ENCODE measurements around the gene MPST.

MPST gene

DNA sequence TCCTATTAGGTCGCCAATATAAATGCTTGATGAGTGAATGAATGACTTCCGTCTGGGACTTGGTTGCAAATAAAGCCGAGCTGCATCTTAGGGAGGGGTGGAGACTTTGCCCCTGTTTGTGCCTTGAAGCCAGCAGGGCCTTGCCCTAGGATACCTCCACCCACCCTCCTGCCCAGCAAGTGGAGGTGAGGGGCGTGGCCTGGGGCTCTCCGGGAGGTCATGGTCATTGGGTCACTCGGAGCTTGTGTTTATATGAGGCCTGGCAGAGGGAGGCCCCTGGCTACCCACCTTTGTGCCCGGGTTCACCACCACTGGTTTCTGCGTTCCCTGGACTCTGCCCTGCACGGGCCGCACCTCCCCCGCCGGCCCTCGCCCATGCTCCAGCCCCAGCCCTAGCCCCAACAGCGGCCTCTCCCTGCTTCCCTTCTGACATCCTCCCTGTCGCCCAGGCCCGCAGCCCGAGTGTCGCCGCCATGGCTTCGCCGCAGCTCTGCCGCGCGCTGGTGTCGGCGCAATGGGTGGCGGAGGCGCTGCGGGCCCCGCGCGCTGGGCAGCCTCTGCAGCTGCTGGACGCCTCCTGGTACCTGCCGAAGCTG, 4.3 kb downstream of the MPST start:
- DNase-seq, result no peak

DNA sequence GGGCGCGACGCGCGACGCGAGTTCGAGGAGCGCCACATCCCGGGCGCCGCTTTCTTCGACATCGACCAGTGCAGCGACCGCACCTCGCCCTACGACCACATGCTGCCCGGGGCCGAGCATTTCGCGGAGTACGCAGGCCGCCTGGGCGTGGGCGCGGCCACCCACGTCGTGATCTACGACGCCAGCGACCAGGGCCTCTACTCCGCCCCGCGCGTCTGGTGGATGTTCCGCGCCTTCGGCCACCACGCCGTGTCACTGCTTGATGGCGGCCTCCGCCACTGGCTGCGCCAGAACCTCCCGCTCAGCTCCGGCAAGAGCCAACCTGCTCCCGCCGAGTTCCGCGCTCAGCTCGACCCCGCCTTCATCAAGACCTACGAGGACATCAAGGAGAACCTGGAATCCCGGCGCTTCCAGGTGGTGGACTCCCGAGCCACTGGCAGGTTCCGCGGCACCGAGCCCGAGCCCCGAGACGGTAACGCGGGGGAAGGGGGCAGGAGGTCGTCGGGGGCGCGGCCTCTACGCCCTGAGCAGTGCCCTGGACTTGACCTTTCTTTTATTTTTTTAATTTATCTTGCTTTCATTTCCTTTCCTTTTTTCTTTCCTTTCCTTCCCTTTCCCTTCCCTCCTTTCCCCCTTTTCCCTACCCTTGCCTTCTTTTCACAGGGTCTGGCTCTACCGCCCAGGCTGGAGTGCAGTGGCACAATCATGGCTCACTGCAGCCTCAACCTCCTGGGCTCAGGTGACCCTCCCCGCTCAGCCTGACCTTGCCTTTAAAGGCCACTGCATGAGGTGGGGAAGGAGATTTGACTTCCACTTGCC, 5.0 kb downstream of the MPST start:
- no peak for DNase-seq

DNA sequence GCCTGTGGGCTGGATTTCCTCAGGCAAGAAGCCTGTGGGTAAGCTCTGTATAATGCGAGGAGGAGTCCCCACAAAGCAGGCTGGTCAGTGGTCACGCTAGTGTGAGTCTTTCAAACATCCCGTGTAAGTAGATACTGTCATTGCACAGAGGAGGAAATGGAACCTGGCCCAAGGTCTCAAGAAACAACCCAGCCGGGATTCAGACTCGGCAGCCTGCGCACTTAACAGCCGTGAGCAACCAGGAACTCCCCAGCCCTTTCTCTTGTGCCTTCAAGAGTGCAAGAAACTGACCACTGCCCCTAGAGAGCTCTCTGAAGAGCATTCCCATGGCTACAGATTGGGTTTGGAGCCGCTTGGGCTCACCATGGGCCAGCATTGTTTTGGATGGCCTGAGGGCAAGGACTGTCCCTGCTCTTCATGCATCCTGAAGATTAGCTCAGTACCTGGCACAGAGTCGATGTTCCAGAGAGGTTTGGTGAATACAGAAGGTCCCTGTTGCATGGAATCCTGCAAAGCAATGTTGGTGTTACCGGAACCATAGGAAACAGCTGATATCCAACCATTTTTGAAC, 6.0 kb downstream of the MPST start:
- no peak for DNase-seq

DNA sequence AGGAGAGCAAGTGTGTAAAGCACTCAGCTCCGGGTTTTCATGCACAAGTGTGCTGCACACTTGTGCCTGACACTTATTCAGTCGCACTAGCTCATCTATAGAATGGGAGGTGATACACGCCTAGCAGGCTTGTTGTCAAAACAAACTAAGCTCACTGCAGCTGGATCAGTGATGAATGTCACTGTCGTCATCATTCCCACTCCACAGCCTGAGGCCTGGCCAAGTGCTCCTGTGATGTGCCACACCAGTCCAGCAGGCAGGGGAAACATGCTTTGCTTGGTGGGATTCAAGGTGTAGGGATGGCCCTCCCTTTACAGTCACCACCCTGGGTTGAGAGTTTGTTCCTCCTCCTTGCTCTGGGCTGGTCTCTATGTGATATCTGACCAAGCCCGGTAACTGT, 6.8 kb downstream of the MPST start:
- no peak for DNase-seq

DNA sequence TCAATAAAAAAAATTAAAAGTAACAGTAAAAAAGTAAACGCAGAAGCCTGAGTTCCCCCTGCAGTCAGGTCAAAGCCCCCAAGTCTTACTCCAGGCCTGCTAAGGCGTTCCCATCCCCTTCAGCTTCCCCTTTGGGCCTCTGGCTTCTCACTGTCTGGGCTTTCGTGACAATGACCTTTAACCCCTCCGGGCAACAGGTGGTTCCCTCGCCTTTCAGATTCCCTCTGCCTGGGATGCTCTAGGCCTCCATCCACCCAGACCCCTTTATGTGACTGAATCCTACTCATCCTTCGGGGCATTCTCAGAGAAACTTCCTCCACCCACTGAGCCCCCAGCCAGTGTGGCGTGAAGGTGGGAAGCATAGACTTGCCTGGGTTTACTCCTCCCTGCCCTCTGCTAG, 8.0 kb downstream of the MPST start:
- DNase-seq, result no peak

DNA sequence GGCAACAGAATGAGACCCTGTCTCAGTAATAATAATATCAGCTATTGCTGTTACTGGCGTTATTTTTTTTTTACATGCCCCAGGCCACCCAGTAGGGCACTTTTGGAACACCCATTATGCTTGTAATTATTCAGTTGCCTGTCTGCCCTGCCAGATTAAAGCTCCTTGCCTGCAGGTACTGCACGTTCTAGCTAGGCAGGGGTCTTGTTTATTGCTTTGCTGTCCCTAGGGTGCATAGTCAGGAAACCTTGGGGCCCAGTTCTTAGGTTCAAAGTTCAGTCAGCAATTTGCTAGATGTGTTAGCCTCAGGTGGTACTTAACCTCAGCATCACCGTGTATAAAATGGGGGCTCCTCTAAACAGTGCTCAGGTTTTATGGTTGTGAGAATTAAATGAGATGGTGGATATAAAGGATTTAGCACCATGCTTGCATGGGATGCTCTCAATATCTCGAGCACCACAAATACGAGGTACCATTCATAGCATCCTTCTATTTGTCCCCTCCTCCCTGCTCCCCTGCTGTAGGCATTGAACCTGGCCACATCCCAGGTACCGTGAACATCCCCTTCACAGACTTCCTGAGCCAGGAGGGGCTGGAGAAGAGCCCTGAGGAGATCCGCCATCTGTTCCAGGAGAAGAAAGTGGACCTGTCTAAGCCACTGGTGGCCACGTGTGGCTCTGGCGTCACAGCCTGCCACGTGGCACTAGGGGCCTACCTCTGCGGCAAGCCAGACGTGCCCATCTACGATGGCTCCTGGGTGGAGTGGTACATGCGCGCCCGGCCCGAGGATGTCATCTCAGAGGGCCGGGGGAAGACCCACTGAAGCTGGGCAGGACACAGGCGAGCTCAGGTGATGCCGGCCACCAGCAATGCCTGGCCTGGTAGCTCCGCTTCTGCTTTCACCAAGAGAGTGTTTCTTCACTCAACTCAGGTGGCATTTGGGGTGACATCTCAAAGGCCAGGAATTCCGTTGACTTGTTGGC, 9.4 kb downstream of the MPST start:
- no peak for DNase-seq

DNA sequence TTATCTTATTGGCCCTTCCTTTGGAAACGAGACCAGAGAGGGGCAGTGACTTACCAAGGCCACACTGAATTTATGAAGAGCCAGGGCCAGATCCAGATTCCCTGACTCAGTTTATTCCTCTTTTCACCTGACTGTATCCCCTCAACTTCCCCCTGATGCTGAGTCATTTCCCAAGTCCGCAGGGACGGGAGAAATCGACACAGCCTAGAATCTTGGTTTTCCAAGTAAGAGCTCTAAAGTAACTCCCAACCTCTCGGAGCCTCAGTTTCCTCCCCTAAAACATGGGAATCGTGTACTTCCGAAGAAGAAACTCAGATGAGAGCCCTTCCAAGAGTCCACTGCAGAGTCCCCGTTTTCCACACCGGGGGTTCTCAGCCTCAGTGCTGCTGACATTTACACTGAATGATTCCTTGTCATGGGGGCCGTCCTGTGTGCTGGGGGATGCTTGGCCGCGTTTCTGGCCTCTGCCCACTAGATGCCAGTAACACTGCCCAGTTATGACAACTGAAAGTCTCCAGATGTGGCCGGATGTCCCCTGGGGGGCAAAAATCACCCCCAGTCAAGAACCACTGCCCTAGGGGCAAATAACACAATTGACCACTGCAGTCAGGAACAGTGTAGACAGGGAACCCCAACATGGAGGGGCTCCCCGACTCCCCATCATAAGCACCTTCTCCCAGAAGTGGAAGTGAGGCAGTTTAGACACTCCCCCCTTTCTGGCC, 11.2 kb downstream of the MPST start:
- no peak for DNase-seq

DNA sequence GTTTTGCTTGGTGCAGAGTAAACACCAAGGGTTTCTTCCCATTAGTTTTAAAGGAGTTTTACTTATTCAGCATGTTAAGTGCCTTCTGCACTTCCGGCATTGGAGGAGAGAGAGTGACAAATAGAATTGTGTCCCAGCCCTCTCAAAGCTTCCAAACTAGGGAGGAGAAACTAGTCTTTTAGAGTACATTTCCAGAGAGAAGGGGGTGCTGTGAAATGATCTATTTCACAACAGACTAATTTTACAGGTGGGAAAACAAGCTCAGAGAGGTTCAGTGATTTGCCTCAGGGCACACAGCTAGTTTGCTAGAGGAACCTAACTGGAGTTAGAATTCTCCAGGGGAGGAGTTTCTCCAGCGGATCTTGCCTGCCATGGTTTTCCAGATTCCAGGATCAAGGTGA, 12.6 kb downstream of the MPST start:
- no peak for DNase-seq

DNA sequence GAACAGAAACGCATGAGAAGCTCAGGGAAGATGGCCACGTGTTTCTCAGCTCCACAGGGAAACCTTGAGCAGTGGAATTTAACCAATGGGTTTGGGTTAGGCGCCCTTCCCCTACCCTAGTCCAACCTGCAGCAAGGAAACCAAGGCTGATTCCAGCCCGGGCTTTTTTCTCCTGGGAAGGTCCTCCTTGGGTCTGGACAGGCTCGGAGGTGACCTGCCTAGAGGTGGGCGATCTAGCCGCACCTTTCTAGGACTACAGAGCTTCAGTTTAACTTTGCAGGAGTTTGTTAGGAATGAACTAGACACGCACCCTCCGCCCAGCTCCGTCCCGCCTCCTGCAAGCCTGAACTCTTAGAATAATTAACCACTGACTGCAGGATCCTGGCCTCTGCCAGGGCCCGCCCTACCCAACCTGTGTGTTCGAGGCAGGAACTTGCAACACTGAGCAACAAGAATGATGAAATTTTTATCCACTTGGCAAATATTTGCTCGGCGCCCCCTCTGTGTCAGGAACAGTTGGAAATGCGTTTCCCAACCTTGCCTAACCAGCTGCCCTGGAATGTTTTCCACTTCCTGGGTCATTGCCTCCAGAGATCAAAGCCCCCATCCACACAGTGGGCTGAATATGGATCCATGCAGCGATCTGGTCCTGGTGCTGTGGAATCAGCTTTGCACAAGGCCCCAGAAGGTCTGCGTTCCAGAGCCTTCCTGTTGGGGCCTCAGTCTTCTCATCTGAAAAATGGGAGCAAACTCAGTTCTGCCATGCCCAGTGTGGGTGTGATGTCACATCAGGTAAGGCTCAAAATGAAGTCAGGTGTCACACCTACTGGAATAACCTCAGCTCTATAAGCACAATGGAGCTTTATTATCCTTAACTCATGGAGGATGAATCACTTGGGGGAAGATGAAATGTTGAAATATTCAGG, 13.3 kb downstream of the MPST start:
- no peak for DNase-seq

DNA sequence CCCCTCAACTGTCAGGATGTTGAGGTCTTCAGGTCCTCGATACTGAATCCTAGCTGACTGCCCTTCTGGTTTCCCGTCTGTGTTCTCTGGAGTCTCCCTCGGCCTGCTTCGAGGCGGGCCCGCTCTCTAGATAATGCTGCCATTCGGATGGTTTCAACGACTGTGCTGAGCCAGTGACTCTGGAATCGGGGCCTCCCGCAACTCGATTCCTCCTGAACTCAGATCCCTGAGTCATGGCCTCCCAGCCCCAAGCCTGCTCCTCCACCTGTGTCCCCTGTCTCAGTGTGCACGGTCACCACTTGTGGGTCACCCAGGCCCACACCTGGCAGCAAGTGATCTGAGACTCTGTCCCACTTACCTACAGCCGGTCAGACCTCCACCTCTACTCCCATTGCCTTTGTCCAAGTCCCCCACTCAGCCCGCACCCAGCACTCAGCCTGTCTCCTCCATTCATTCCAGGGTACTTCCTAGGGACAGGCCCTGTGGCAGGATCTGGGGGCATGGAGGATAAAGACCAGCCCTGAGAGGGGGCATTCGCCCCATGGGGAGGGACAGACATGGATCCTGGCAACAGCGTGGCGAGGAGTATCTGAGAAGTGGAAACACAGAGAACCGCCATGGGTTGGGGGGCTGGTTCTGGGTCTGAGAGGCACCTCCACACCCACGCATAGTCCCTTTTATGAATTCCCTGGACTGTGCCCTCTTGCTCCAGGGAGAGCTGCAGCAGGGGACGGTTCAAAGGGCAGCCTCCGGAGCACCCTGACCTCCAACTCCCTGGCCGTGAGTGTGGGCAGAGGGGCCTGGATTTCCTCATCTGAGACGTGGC, 14.3 kb downstream of the MPST start:
- DNase-seq, result no peak

DNA sequence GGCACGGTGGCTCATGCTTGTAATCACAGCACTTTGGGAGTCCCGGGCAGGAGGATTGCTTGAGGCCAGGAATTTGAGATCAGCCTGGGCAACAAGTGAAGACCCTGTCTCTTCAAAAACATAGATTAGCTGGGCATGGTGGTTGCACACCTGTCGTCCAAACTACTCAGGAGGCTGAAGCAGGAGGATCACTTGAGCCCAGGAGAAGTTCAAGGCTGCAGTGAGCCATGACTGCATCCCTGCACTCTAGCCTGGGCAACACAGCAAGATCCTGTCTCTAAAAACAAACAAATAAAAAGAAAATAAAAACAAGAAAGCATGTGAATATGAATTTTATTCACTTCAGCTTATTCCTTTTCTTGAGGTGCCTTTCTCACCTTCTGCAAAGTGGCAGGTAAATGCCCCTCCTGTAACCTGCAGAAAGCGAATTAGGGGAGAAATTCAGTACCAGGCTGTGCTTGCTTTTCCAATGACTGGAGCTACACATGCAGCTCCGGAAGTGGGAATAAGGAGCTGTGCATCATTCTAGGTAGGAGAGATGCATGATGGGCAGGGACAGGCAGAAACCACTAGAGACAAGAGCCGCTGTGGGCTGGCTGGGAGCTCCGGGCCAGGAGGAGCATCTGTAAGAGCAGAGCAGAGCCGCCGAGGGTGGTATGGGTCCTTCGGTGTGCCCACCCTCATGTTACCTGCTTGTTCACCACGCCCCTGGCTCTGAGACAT, 17.3 kb downstream of the MPST start:
- DNase-seq, result no peak

DNA sequence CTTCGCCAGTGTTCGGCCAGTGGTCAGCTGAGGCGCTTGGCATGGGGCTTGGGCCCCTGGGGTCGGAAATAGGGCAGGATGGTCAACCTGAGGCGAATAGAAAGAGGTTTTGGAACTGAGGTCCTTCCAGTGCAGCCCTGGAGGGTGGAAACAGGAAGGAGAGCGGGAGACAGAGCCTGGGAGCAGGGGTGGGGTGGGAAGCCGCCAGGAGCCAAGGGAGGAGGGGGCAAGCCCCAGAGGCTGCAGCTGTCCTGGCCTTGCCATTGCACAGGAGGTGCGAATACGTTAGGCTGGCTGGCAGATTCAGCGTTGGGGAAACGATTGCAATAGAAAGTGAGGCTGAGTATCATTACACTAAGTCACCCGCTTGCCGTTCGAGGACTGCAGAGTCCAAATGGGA, 18.1 kb downstream of the MPST start:
- no peak for DNase-seq

DNA sequence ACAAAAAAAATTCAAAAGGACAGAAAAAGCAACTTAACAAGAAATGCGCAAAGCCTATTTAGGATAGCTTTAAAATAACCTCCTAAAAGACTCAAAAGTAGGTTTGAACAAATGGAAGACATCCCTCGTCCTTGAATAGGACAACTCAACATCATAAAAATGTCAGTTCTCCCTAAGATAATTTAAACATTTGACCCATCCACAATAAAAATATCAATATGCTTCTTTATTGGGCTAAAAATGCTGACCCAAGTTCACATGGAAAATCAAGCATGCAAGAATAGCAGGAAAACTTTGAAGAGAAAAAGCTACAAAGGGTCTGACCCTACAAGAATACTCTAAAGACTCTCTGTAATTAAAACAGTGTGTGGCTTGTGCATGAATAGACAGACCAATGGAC, 19.9 kb downstream of the MPST start:
- DNase-seq, result no peak

DNA sequence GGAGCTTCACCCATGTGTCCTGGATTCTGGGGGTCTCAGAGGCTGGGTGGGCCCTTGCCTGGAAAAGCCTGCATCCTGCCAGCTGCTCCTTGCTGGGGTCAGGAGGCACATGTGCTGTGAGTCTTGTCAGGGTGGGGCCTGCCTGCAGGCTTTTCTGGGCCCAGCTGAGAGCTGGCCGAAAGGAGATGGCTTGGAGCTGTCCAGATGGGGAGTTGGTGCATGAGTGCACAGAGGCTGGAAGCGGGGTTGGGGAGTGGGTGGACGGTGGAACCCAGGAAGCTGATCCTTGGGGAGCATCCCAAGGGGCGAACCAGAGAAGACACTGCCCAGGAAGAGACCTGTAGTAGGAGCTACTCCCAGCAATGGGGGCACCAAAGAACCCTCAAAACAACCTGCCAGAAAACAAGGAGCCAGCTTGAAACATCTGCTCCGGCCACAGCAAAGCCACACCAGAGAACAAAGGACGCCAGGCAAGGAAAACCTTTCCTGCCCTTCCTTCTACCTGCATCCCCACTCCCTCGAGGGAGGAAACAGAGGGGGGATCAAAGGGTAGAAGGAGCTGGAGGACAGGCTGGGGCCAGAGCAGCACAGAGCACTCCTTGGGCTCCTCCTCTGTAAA, 23.8 kb downstream of the MPST start:
- no peak for DNase-seq

DNA sequence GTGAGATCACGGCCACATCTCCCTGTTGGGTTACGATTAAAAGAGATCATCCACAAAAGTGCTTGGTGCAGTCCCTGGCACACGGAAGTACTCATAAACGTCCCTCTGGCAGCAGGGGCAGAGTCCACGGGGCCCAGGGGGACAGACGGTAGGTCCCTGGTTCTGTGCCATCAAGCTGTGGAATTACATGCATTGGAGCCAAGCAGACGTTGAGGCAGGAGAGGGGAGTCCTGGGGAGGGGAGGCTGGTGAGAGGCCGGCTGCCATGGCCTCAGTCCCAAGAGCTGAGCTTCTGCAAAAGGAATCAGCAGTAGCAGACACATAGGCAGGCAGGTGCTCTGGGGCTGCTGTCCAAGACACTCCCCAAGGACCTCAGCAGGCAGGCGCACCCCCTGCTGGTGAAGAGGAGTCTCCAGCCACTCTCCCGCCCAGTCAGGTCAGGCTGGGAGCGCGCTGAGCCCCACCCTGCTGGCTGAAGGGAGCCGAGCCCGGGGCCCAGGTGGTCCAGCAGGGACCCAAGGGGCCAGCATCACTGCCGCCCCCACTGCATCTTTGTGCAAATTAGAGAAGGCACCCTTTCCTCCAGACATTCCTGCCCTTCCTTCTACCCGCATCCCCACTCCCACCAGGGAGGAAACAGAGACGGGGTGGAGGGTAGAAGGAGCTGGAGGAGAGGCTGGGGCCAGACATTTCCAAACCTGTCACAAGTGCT, 24.4 kb downstream of the MPST start:
- DNase-seq, result no peak

DNA sequence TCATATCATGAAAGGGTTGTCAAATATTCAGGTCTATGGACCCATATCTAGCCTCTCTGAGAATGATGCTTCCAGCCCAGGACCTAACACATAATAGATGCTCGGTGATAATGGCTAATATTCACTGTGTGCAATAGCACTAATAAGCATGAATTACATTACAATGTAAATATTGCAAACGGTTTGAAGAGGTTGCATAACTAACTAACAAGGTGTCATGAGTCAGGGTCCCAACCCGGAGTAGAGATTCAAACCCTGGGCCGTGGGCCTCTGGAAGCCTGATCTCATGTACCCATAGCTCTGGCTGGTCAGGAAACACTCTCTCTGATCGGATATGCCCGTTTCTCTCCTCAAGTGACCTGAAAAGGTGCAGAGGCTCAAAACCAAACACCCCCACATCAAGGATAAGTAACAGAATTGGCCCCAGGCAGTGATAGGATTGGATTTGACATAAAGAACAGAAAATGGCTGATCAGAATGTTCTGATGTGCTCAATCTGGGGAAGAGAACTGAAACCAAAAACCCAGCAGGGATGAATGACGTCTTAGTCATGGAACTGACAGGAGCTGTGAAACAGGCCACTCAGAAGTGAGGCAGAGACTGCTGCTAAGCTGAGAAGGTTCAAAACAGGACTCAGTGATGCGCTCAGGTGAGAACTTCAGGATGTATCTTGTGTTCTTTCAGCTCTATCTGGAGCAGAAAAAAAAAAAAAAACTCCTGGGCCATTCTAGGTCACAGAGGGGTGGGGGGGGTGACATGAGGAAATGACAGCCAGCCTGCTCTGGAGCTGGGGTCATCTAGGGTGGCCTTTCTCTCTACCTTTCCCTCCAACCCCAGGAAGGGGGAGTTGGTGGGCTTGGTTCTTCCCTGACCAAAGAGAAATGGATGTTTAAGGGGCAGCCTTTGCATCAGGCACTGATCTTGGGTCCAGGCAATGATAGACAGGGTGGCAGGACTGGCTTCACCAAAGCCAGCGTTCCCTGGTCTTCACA, 25.4 kb downstream of the MPST start:
- DNase-seq, result no peak

DNA sequence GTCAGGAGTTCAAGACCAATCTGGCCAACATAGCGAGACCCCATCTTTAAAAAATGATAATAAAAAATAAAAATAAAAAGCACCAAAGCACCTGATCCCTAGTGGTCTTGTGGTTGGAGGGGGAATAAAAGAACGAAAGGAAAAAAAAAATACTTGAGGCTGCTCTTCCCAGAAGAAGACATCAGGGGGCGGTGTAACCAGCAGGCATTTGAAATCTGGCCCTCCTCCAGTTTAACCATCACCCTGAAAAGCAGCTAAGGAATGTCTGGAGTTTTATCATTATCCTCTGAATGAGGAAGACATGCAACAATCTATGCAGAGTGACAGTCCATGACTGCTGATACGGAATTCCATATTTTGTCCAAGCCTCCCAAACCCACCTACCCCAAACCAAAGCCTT, 26.4 kb downstream of the MPST start:
- DNase-seq, result no peak

Data from NCI-H2171 (cell line).